ENCODE measurements around the gene TMIGD1. TPM values are rescaled to one million over a fixed set of nuclear protein-coding genes. Genes with fewer than 3 reads are reported as not detected.

TMIGD1 gene
- total and polyA plus RNA-seq, 2 of the 13 experiments (the other 11 are each of a cell fraction or from before 2014, with no cell fraction given) = not detected

DNA sequence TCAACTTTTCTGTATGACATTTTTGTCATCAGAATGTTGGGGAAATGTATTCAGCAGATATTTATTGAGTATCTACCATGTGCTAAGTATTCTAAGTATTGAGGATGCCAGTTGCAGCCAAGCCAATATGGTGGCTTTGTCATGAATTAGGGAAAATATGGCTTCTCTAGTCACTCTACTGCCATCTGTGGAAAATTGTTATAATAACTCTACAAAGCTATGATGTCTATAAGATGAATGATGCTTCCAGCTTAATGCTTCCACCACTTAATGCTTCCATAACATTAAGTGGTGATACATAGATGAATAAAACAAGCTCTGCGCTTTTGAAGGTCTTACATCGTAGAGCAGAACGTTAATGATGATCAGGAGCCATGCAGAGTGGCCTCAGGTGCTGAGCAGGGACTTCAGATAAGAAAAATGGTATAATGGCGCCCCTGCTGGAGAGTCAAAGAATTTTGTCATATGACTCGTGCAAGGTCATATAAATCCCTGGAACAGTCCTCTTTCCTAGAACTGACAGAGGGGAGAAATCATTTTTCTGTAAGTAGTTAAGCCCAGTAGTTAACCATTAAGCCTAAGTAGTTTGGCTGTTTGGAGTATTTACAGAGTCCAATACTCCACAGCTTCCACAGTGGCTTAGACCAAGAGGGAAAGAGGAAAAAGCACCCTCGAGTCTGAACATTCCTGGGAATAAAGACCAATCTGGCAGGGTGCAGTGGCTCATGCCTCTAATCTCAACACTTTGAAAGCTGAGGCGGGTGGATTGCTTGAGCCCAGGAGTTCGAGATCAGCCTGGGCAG lies 2.7 kb upstream of the TMIGD1 start (continued):
- TF ChIP-seq, protein P1, sequence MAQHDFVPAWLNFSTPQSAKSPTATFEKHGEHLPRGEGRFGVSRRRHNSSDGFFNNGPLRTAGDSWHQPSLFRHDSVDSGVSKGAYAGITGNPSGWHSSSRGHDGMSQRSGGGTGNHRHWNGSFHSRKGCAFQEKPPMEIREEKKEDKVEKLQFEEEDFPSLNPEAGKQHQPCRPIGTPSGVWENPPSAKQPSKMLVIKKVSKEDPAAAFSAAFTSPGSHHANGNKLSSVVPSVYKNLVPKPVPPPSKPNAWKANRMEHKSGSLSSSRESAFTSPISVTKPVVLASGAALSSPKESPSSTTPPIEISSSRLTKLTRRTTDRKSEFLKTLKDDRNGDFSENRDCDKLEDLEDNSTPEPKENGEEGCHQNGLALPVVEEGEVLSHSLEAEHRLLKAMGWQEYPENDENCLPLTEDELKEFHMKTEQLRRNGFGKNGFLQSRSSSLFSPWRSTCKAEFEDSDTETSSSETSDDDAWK (CRISPR knock-in tag; IDR thresholded peaks at IDR 0.05) = no peak
- TF ChIP-seq, protein P2, sequence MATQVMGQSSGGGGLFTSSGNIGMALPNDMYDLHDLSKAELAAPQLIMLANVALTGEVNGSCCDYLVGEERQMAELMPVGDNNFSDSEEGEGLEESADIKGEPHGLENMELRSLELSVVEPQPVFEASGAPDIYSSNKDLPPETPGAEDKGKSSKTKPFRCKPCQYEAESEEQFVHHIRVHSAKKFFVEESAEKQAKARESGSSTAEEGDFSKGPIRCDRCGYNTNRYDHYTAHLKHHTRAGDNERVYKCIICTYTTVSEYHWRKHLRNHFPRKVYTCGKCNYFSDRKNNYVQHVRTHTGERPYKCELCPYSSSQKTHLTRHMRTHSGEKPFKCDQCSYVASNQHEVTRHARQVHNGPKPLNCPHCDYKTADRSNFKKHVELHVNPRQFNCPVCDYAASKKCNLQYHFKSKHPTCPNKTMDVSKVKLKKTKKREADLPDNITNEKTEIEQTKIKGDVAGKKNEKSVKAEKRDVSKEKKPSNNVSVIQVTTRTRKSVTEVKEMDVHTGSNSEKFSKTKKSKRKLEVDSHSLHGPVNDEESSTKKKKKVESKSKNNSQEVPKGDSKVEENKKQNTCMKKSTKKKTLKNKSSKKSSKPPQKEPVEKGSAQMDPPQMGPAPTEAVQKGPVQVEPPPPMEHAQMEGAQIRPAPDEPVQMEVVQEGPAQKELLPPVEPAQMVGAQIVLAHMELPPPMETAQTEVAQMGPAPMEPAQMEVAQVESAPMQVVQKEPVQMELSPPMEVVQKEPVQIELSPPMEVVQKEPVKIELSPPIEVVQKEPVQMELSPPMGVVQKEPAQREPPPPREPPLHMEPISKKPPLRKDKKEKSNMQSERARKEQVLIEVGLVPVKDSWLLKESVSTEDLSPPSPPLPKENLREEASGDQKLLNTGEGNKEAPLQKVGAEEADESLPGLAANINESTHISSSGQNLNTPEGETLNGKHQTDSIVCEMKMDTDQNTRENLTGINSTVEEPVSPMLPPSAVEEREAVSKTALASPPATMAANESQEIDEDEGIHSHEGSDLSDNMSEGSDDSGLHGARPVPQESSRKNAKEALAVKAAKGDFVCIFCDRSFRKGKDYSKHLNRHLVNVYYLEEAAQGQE (IDR thresholded peaks at IDR 0.05; ENCODE audit: borderline replicate concordance in 1 of 2, low read depth in 1 of 2, low read length in 2 of 2) = no peak
- TF ChIP-seq RBM22 (optimal IDR thresholded peaks at IDR 0.05; ENCODE audit: low read length) (no peak), ZZZ3 (CRISPR knock-in tag; IDR thresholded peaks at IDR 0.05; ENCODE audit: borderline replicate concordance) (no peak), CAMTA2 (CRISPR knock-in tag; IDR thresholded peaks at IDR 0.05; ENCODE audit: borderline replicate concordance) (no peak), XRCC5 (optimal IDR thresholded peaks at IDR 0.05; ENCODE audit: low read length) (no peak), TCF7L2 (IDR thresholded peaks at IDR 0.05; ENCODE audit: low read depth, low read length) (no peak), NONO (IDR thresholded peaks at IDR 0.05) (no peak), NONO (CRISPR knock-in tag; conservative IDR thresholded peaks at IDR 0.05) (0 out of 2 replicates have a peak, but pooled peaks have one; percentile 31), EEA1 (CRISPR knock-in tag; IDR thresholded peaks at IDR 0.05; ENCODE audit: borderline replicate concordance) (no peak), CHD4 (IDR thresholded peaks at IDR 0.05; ENCODE audit: borderline replicate concordance, low read length) (peak; percentile 81; the same call in 1 of the 2 replicates), ZNF30 (CRISPR knock-in tag; IDR thresholded peaks at IDR 0.05) (no peak), ARID2 (CRISPR knock-in tag; IDR thresholded peaks at IDR 0.05; ENCODE audit: borderline replicate concordance) (no peak)
- TF ChIP-seq, protein P3, sequence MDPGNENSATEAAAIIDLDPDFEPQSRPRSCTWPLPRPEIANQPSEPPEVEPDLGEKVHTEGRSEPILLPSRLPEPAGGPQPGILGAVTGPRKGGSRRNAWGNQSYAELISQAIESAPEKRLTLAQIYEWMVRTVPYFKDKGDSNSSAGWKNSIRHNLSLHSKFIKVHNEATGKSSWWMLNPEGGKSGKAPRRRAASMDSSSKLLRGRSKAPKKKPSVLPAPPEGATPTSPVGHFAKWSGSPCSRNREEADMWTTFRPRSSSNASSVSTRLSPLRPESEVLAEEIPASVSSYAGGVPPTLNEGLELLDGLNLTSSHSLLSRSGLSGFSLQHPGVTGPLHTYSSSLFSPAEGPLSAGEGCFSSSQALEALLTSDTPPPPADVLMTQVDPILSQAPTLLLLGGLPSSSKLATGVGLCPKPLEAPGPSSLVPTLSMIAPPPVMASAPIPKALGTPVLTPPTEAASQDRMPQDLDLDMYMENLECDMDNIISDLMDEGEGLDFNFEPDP (CRISPR knock-in tag; conservative IDR thresholded peaks at IDR 0.05) = no peak
- TF ChIP-seq, protein P4, sequence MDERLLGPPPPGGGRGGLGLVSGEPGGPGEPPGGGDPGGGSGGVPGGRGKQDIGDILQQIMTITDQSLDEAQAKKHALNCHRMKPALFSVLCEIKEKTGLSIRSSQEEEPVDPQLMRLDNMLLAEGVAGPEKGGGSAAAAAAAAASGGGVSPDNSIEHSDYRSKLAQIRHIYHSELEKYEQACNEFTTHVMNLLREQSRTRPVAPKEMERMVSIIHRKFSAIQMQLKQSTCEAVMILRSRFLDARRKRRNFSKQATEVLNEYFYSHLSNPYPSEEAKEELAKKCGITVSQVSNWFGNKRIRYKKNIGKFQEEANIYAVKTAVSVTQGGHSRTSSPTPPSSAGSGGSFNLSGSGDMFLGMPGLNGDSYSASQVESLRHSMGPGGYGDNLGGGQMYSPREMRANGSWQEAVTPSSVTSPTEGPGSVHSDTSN (CRISPR knock-in tag; IDR thresholded peaks at IDR 0.05) = no peak
- TF ChIP-seq, protein P5, sequence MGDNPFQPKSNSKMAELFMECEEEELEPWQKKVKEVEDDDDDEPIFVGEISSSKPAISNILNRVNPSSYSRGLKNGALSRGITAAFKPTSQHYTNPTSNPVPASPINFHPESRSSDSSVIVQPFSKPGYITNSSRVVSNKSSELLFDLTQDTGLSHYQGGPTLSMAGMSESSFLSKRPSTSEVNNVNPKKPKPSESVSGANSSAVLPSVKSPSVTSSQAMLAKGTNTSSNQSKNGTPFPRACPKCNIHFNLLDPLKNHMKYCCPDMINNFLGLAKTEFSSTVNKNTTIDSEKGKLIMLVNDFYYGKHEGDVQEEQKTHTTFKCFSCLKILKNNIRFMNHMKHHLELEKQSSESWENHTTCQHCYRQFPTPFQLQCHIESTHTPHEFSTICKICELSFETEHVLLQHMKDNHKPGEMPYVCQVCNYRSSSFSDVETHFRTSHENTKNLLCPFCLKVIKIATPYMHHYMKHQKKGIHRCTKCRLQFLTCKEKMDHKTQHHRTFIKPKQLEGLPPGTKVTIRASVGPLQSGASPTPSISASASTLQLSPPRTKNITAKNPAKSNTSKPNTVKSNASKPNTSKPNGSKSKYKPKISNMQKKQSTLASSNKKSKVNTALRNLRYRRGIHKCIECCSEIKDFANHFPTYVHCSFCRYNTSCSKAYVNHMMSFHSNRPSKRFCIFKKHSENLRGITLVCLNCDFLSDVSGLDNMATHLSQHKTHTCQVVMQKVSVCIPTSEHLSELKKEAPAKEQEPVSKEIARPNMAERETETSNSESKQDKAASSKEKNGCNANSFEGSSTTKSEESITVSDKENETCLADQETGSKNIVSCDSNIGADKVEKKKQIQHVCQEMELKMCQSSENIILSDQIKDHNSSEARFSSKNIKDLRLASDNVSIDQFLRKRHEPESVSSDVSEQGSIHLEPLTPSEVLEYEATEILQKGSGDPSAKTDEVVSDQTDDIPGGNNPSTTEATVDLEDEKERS (CRISPR knock-in tag; IDR thresholded peaks at IDR 0.05) = no peak
